Cardiac septum (tissue), 1 donor: ENCODE results near the gene NFIC. TPM values are rescaled to one million over a fixed set of nuclear protein-coding genes. Genes with fewer than 3 reads are reported as not detected.
A peak's percentile ranks its signal among the peaks of the same experiment; 100 is the strongest.
"Not testable (repeated sequence)": the region's sequence is repeated elsewhere in the genome, so short reads cannot be mapped to it uniquely, and the experiment has no call there.

ENCODE experiments used
- DNase-seq: peaks from one replicate; pipeline ENCODE4 v3.0.0-alpha.2; 2020; ENCODE audit warnings: low spot score
- intact Hi-C: fragments of 100-400 bp; cut with DNase I; formaldehyde crosslinking; loops from one replicate; pipeline ENCODE4 v1.14.0; 2022
- total RNA-seq: library from RNA; stranded (reverse); fragmentation: NEBNext Ultra II Directional; extraction: Animal tissue kit (Norgen Biotek cat#: 25700); gene quantifications from one replicate; pipeline ENCODE4 v1.2.1, GENCODE V29; 2021
- donor health status: DM: no; HTN: no; CAD: no.

Gene NFIC
- total RNA-seq, 1 donor from 2014 or later = 178 TPM

DNA sequence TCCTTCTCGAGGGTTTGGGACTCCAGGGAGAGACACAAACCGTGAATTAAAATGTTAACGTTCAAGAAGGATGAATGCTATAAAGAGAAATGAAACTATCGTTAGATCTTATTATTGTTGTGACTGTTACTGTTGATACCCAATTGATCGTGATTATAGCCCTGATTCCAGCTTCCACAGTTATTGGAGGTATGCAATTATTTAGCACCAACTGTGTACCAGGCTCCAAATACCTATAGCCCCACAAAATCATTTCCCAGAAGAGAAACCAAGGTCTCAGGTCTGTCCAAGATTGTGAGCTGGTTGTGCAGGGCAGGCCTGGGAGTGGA lies 30.1 kb upstream of the NFIC start:
- no peak for DNase-seq

GRCh38 chr19:3336680-3337523 lies 29.5 kb upstream of the NFIC start:
- DNase-seq = peak; percentile 89
- intact Hi-C loops = loop anchor here (1.0 kb wide), 1 partner anchor 67 kb away; no protein-coding TSS in a partner anchor

More for the DNA sequence above, 30.1 kb upstream of the NFIC start:
- intact Hi-C loops = loop anchor here (1.0 kb wide), 1 partner anchor 68 kb away; no protein-coding TSS in a partner anchor

- DNase-seq = no peak
- intact Hi-C loops = no loop called here
Measured at GRCh38 chr19:3338541-3339181, 27.7 kb upstream of the NFIC start.

GRCh38 chr19:3340340-3340739 lies 26.0 kb upstream of the NFIC start:
- intact Hi-C loops = no loop called here
- no peak for DNase-seq

GRCh38 chr19:3342246-3342645 lies 24.1 kb upstream of the NFIC start:
- intact Hi-C loops = no loop called here
- DNase-seq = no peak

DNA sequence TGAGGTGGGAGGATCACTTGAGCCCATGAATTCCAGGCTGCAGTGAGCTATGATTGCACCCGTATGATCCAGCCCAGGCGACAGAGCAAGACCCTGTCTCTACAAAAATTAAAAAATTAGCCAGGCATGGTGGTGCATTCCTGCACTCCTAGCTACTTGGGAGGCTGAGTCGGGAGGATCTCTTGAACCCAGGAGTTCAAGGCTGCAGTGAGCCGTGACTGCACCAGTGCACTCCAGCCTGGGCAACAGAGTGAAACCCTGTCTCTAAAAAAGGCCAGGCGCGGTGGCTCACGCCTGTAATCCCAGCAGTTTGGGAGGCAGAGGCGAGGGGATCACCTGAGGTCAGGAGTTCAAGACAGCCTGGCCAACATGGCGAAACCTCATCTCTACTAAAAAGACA lies 23.4 kb upstream of the NFIC start:
- DNase-seq, intact Hi-C loops: not testable (repeated sequence)

GRCh38 chr19:3343619-3344502 lies 22.5 kb upstream of the NFIC start:
- intact Hi-C loops = no loop called here

DNA sequence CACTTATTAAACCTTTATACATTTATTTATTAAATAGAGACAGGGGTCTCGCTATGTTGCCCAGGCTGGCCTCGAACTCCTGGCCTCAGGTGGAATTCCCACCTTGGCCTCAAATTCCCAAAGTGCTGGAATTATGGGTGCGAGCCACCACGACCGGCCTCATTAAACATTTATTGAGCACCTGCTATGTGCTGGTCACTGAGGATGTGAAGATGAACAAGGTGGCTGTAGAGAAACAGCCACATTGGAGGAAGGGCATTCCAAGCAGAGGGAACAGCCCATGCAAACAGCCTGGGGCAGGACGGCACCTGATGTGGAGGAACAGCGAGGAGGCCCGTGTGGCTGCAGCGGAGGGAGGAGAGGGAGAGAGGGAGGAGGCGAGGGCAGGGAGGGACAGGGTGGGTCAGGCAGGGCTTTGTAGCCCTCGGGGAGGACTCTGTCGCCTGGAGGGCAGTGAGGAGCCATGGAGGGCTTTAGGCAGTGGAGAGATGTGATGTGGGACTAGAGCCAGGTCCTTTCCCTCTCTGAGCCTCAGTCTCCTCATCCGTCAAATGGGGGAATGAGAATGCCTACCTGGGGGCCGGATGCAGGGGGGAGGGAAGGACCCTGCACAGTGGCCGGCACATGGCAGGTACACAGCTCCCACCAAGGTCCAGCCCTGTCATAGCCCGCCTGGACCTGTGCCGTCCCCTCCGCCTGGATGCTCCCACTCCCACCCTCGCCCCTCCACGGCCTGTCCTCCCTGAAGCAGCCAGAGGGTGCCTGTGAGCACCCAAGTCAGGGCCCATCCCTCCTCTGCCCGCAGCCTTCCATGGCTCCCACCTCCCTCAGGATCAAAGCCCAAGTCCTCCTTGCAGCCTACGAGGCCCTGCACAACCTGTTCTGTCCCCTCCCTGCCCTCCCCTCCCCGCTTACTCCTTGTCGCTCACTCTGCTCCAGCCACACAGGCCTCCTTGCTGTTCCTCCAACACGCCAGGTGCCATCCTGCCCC lies 21.5 kb upstream of the NFIC start:
- DNase-seq = no peak
- intact Hi-C loops = no loop called here

More at GRCh38 chr19:3343619-3344502, 22.5 kb upstream of the NFIC start:
- DNase-seq = peak; percentile 82

DNA sequence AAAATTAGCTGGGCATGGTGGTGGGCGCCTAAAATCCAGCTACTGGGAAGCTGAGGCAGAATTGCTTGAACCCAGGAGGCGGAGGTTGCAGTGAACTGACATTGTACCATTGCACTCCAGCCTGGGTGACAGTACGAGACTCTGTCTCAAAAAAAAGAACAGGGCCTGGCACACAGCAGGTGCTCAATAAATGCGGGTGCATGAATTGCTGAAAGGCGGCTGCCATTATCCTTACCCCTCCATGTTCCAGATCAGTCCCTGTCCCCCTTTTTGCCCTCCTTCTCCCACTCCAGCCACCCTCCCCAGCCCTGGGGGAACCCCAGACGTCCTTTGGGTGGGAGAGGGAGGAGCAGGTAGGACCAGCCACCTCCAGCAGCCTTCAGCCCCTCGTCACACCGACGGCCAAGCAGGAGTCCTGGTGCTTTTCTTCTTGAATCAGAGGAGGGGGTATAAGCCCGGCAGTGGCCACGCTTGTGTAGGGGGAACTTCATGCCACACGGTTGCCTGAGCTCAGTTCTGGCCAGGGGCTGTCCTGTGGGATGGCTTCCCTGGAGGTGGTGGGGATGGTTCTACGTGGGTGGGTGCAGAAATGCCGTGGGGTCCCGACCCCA lies 20.4 kb upstream of the NFIC start:
- no peak for DNase-seq
- intact Hi-C loops = no loop called here

DNA sequence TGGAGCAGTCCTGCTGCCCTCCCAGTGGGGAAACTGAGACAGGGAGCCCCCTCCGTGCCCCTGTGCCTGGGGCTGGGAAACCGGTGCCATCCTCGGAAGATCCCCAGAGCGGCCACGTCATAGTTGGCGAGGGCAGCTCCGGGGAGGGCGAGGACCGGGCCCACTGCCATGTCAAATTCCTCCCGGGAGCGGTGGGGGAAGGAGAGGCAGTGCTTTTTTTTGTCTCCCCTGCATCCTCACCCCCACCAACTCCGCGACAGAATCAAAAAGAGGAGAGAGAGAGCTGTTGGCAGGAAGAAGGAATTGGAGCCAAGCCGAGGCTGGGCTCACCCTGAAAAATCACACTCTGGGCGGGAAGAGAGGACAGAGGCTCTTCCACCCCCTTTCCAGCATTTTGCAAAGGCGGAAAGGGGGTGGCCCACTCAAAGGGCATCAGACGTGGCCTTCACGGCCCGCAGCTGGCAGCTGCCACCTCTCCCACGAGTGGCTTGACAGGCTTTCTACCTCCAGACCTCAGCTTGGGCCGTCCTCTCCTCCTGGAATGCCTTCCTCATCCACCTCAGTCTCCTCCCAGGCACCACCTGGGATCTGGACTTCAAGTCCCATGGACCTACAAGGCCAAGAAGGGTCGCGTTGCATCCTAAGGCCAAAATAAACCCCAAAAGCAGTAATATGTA lies 19.6 kb upstream of the NFIC start:
- no peak for DNase-seq
- intact Hi-C loops = no loop called here

DNA sequence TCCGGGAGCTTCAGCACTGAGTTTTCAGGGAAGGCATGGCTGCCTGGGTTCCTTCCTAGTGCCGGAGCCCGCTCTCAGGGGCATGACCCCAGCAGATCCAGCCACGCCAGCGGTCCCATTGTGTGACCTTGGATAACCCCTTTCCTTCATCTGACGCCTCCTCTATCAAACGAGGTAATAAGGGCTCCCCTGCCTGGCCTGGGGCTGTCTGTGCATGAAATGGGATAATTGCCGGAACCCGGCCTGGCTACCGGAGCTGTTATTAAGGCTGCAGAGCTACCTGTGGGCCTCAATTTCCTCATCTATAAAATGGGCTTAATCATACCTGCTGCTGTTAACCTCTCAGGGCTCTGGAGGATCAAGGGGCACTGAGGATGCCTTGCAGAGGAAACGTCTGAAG lies 18.3 kb upstream of the NFIC start:
- DNase-seq = no peak
- intact Hi-C loops = no loop called here

DNA sequence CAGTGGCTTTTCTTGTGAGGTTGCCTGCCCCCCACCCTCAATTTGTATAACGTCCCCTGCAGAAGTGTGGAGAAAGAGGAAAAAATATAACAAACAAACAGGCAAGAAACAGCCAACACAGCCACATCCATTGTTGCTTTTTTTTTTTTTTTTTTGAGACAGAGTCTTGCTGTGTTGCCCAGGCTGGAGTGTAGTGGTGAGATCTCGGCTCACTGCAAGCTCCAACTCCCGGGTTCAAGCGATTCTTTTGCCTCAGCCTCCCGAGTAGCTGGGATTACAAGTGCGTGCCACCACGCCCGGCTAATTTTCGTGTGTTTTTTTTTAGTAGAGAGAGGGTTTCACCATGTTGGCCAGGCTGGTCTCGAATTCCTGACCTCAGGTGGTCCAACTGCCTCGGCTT lies 17.9 kb upstream of the NFIC start:
- DNase-seq, intact Hi-C loops: not testable (repeated sequence)

DNA sequence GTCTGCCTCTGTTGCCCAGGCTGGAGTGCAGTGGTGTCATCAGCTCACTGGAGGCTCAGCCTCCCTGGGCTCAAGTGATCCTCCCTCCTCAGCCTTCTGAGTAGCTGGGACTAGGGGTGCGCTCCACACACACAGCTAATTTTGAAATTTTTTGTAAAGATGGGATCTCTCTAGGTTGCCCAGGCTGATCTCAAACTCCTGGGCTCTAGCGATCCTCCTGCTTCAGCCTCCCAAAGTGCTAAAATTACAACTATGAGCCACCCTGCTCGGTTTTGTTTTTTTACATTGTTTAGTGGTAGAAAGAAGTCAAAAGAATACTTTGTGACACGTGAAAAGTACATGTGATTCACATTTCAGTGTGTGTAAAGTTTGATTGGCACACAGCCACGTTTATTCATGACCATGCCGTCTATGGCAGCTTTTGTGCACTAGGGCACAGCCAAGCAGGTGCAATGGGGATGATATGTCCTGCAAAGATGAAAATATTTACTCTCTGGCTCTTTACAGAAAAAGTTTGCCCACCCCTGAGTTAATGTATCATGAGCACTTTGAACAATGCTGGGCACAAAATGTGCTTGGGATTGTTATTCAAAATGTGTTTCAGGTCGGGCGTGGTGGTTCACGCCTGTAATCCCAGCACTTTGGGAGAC lies 16.2 kb upstream of the NFIC start:
- DNase-seq = no peak
- intact Hi-C loops = no loop called here

- DNase-seq = no peak
Measured at GRCh38 chr19:3351702-3352447, 14.5 kb upstream of the NFIC start.

DNA sequence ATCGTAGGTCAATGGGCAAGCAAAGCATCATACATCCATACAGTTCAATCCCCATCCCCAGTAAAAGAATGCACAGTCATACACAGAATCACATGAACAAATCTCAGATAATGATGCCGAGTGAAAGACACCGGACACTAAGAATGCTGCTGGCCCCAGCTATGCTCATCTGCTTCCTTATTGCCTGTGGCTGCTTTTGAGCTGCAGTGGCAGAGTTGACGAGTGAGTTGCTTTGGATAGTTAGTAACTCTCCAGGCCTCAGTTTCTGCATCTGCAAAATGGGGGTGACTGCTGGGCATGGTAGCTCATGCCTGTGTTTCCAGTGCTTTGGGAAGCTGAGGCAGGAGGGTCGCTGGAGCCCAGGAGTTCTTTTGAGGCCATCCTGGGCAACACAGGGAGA lies 12.9 kb upstream of the NFIC start:
- no peak for DNase-seq
- intact Hi-C loops = no loop called here

More at GRCh38 chr19:3351702-3352447, 14.5 kb upstream of the NFIC start:
- intact Hi-C loops = no loop called here

GRCh38 chr19:3356805-3357204 lies 9.6 kb upstream of the NFIC start:
- no peak for DNase-seq
- intact Hi-C loops = no loop called here
